HUES6 (cell line): ENCODE data around the gene INPPL1.
"Not testable (repeated sequence)": the region's sequence is repeated elsewhere in the genome, so short reads cannot be mapped to it uniquely, and the experiment has no call there.

Experiments
- H3K27ac ChIP-seq: 2 replicates; pipeline ENCODE4 v1.7.0; 2013; ENCODE audit warnings: low read depth, mild to moderate bottlenecking, low read length, inconsistent platforms
- H3K27me3 ChIP-seq: 2 replicates; pipeline ENCODE4 v1.6.1; 2013; ENCODE audit warnings: low read length; ENCODE audit not compliant: control insufficient read depth, insufficient read depth
- H3K36me3 ChIP-seq: 2 replicates; pipeline ENCODE4 v1.6.1; 2013; ENCODE audit warnings: low read length; ENCODE audit not compliant: control insufficient read depth, insufficient read depth
- H3K4me1 ChIP-seq: 2 replicates; pipeline ENCODE4 v1.6.1; 2013; ENCODE audit warnings: low read length; ENCODE audit not compliant: control insufficient read depth, insufficient read depth
- H3K4me3 ChIP-seq: 2 replicates; pipeline ENCODE4 v1.5.1; 2013; ENCODE audit warnings: low read depth, low read length
- H3K9ac ChIP-seq: one replicate; pipeline ENCODE4 v1.6.1; 2013; ENCODE audit warnings: mild to moderate bottlenecking, low read length
- H3K9me3 ChIP-seq: 2 replicates; pipeline ENCODE4 v1.6.1; 2013; ENCODE audit warnings: low read depth, low read length; ENCODE audit not compliant: control insufficient read depth, insufficient read depth

INPPL1 gene

GRCh38 chr11:72250661-72251464 is 26.3 kb downstream of the INPPL1 start:
- no peak overlapping the region for H3K27ac ChIP-seq
- no peaks in the 10 kb centered on the region for H3K36me3 ChIP-seq
- no peak overlapping the region for H3K9ac ChIP-seq
- no peaks in the 10 kb centered on the region for H3K9me3 ChIP-seq
- no peak overlapping the region for H3K4me3 ChIP-seq
- peaks cover 61% of the 10 kb centered on the region for H3K27me3 ChIP-seq
- H3K4me1 ChIP-seq, result peaks cover 4% of the 10 kb centered on the region; the same call in 1 of the 2 replicates

DNA sequence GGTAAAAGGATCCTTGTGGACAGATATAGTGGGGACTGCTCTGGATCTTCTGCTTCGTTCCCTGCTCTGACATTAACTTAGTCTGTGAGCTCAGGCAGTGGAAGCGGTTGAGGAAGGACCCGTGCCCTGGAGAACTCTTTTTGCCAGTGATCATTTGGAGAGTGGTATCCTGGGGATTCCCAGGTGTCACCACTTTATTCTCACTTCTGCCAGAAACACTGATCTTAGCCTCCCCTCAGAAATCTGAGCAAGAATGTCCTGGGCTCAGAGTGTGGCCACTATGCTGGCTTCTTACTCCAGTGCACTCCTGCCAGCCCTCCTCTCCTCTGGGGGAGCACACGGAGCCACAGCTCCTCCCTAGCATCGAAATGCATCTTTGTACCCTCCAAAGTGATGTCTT is 27.0 kb downstream of the INPPL1 start:
- Histone ChIP-seq H3K36me3 (no peaks in the 10 kb centered on the region), H3K9ac (no peak overlapping the region), H3K27me3 (peaks cover 53% of the 10 kb centered on the region), H3K4me3 (no peak overlapping the region), H3K4me1 (peaks cover 4% of the 10 kb centered on the region; the same call in 1 of the 2 replicates), H3K27ac (no peak overlapping the region), H3K9me3 (no peaks in the 10 kb centered on the region)

DNA sequence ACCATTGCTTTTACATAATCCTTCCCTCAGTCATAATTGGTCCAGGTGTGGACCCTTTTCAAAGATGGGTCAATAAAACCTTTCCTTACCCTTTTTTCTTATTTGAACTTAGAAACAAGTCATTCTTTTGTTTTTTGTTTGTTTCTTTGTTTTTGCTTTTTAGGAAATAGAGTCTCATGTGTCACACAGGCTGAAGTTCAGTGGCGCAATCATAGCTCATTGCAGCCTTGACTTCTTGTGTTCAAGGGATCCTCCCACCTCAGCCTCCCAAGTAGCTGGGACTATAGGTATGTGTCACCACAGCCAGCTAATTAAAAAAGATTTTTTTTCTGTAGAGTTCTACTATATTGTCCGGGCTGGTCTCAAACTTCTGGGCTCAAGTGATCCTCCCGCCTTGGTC is 28.8 kb downstream of the INPPL1 start:
- Histone ChIP-seq H3K27me3 (peaks cover 35% of the 10 kb centered on the region), H3K4me1 (peaks cover 4% of the 10 kb centered on the region; the same call in 1 of the 2 replicates), H3K27ac (no peak overlapping the region), H3K9ac (no peak overlapping the region), H3K36me3 (no peaks in the 10 kb centered on the region), H3K9me3 (no peaks in the 10 kb centered on the region), H3K4me3 (no peak overlapping the region)

DNA sequence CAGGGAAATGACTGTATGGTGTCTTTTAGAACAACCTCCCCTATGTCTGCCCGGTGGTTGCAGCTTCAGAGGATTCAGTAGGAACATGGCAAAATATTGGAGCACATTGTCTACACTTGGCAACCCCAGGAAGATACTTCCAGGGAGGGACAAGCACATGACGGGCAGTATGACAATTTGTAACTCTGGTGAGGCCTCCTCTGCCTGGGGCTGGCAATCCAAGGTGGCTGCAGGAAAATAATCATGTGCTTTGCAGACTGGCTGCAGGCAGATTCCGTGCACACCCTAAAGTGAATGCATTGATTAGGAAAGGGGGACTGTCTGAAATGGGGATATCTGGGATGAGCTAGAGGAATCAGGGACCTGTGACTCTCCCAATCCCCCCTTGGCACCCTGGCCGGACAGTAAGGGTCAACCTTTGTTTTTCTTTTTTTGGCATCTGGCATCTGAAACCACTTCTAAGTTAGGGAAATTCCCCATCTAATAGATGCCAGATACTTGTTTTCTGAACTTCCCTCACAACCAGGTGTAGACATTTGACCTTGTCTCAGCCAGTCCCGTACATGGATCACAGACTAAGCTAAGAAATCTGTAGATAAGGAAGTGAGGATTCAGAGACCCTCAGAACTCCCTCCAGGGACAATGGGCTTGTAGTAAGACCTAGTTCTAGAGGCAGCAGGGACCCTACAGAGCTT is 29.9 kb downstream of the INPPL1 start:
- Histone ChIP-seq H3K4me1 (no peaks in the 10 kb centered on the region), H3K27me3 (peaks cover 29% of the 10 kb centered on the region), H3K27ac (no peak overlapping the region), H3K9me3 (no peaks in the 10 kb centered on the region), H3K4me3 (no peak overlapping the region), H3K9ac (no peak overlapping the region), H3K36me3 (no peaks in the 10 kb centered on the region)

- H3K27me3 ChIP-seq, result peaks cover 9% of the 10 kb centered on the region
- H3K4me3 ChIP-seq, result no peak overlapping the region
- no peaks in the 10 kb centered on the region for H3K4me1 ChIP-seq
- no peaks in the 10 kb centered on the region for H3K36me3 ChIP-seq
- no peak overlapping the region for H3K27ac ChIP-seq
- H3K9me3 ChIP-seq, result no peaks in the 10 kb centered on the region
- H3K9ac ChIP-seq, result no peak overlapping the region
Measured at GRCh38 chr11:72257570-72257969, 33.0 kb downstream of the INPPL1 start.

GRCh38 chr11:72259490-72259889 is 34.9 kb downstream of the INPPL1 start:
- Histone ChIP-seq H3K9me3 (no peaks in the 10 kb centered on the region), H3K4me3 (no peak overlapping the region), H3K27ac (no peak overlapping the region), H3K9ac (no peak overlapping the region), H3K4me1 (no peaks in the 10 kb centered on the region), H3K27me3 (peaks cover 3% of the 10 kb centered on the region; the same call in 1 of the 2 replicates), H3K36me3 (no peaks in the 10 kb centered on the region)

- Histone ChIP-seq H3K4me1 (no peaks in the 10 kb centered on the region), H3K36me3 (no peaks in the 10 kb centered on the region), H3K27me3 (no peaks in the 10 kb centered on the region; the same call in 1 of the 2 replicates), H3K27ac (no peak overlapping the region), H3K9ac (no peak overlapping the region), H3K9me3 (no peaks in the 10 kb centered on the region), H3K4me3 (no peak overlapping the region)
Measured at GRCh38 chr11:72260574-72260973, 36.0 kb downstream of the INPPL1 start.

GRCh38 chr11:72263361-72263760 is 38.8 kb downstream of the INPPL1 start:
- H3K9ac ChIP-seq, result no peak overlapping the region
- H3K9me3 ChIP-seq, result no peaks in the 10 kb centered on the region
- H3K4me3 ChIP-seq, result no peak overlapping the region
- H3K36me3 ChIP-seq, result no peaks in the 10 kb centered on the region
- no peaks in the 10 kb centered on the region for H3K27me3 ChIP-seq
- H3K4me1 ChIP-seq, result no peaks in the 10 kb centered on the region
- no peak overlapping the region for H3K27ac ChIP-seq

DNA sequence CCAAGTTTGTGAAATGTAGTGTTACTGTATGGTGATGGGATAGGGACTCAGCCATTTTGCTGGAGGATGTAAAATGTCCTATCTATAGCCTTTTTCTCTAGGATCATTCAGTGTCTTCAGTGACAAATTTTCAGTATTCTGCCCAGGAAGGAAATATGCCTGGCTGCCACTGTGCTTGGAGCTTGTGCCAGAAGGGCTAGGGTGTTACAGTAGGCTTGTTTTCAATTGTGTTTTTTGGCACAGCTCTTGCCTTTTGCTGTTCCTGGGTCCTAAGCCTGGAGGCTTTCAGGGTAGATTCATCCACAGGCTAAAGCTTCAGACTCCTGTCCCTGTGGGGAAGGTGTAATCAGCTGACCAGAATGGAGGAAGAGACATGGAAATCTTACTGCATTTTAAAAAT is 41.4 kb downstream of the INPPL1 start:
- Histone ChIP-seq H3K4me3 (no peak overlapping the region), H3K36me3 (no peaks in the 10 kb centered on the region), H3K9ac (no peak overlapping the region), H3K9me3 (no peaks in the 10 kb centered on the region), H3K4me1 (no peaks in the 10 kb centered on the region), H3K27ac (no peak overlapping the region), H3K27me3 (no peaks in the 10 kb centered on the region)

- not testable (repeated sequence) for H3K36me3 ChIP-seq, H3K4me3 ChIP-seq, H3K4me1 ChIP-seq, H3K27ac ChIP-seq, H3K27me3 ChIP-seq, H3K9ac ChIP-seq, H3K9me3 ChIP-seq
Measured at GRCh38 chr11:72266960-72267359, 42.4 kb downstream of the INPPL1 start.

DNA sequence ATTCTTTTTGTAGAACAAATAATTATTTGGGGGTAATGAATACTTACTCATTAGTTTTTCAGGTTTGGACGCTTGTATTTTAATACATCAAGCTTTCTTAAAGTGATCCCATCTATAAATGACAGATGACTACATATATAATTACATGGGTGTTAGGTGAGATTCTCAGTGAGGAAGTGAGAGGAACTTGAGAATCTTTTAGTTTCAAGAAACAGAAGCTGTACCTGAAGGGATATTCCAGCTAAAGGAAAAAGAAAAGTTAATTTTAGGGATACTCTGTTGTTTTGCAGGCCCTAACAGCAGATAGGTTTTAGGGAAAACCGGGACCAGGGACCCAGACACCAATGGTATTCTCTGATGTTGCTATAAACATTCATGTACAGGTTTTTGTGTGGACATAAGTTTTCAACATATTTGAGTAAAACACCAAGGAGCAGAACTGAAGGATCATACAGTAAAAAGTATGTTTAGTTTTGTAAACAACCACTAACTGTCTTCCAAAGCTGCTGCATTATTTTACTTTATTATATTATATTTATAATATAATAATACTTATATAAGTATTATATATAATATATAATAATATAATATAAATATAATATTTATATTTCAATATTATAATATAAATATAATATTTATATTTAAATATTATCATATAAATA is 43.5 kb downstream of the INPPL1 start:
- Histone ChIP-seq H3K9me3 (no peaks in the 10 kb centered on the region), H3K4me3 (no peak overlapping the region), H3K27me3 (no peaks in the 10 kb centered on the region), H3K36me3 (no peaks in the 10 kb centered on the region), H3K27ac (no peak overlapping the region), H3K9ac (no peak overlapping the region), H3K4me1 (no peaks in the 10 kb centered on the region)
